HG03159 (cell line): ENCODE data around the gene P2RX4.
"Not testable (repeated sequence)": the region's sequence is repeated elsewhere in the genome, so short reads cannot be mapped to it uniquely, and the experiment has no call there.

Experiments used
- ATAC-seq: cut with Tn5 transposase; IDR thresholded peaks from one replicate; pipeline ENCODE4 v1.9.1; 2021; ENCODE audit warnings: mild to moderate bottlenecking, moderate library complexity; ENCODE audit not compliant: unreplicated experiment

Gene P2RX4

GRCh38 chr12:121188227-121188626 lies 21.7 kb upstream of the P2RX4 start:
- no peak for ATAC-seq

- no peak for ATAC-seq
Observed at GRCh38 chr12:121189131-121189530, 20.8 kb upstream of the P2RX4 start.

- ATAC-seq = no peak
Observed at GRCh38 chr12:121189619-121190155, 20.2 kb upstream of the P2RX4 start.

GRCh38 chr12:121190523-121191031 lies 19.4 kb upstream of the P2RX4 start:
- no peak for ATAC-seq

- ATAC-seq = no peak
Observed at GRCh38 chr12:121191151-121191550, 18.8 kb upstream of the P2RX4 start.

GRCh38 chr12:121196902-121197301 lies 13.0 kb upstream of the P2RX4 start:
- no peak for ATAC-seq

GRCh38 chr12:121198949-121199348 lies 11.0 kb upstream of the P2RX4 start:
- ATAC-seq = no peak

GRCh38 chr12:121201140-121201539 lies 8.8 kb upstream of the P2RX4 start:
- ATAC-seq = not testable (repeated sequence)

GRCh38 chr12:121202407-121203355 lies 7.2 kb upstream of the P2RX4 start:
- no peak for ATAC-seq

GRCh38 chr12:121203482-121203881 lies 6.4 kb upstream of the P2RX4 start:
- ATAC-seq = no peak

GRCh38 chr12:121205491-121205890 lies 4.4 kb upstream of the P2RX4 start:
- no peak for ATAC-seq

GRCh38 chr12:121208571-121208970 lies 1.4 kb upstream of the P2RX4 start:
- not testable (repeated sequence) for ATAC-seq

GRCh38 chr12:121209221-121209620 lies 708 bp upstream of the P2RX4 start:
- no peak for ATAC-seq

GRCh38 chr12:121212875-121213274 lies 2.9 kb downstream of the P2RX4 start:
- ATAC-seq = no peak

- ATAC-seq = no peak
Observed at GRCh38 chr12:121214166-121214777, 4.3 kb downstream of the P2RX4 start.

GRCh38 chr12:121214855-121215745 lies 5.2 kb downstream of the P2RX4 start:
- ATAC-seq = no peak

GRCh38 chr12:121216102-121216501 lies 6.2 kb downstream of the P2RX4 start:
- ATAC-seq = no peak

- no peak for ATAC-seq
Observed at GRCh38 chr12:121217063-121217462, 7.1 kb downstream of the P2RX4 start.

- ATAC-seq = no peak
Observed at GRCh38 chr12:121217761-121218160, 7.8 kb downstream of the P2RX4 start.

- ATAC-seq = no peak
Observed at GRCh38 chr12:121218588-121219352, 8.8 kb downstream of the P2RX4 start.
